HepG2 (cell line): ENCODE results near the gene CTF1. TPM values are rescaled to one million over a fixed set of nuclear protein-coding genes. Genes with fewer than 3 reads are reported as not detected.

Source experiments
- ARNT ChIP-seq: fragments of 450-650 bp; IDR thresholded peaks from 2 replicates; pipeline ENCODE4 v1.6.1; 2017
- GATAD1 ChIP-seq: IDR thresholded peaks from 2 replicates; pipeline ENCODE4 v1.6.1; 2016; ENCODE audit warnings: missing genetic modification reagents, missing compliant biosample characterization
- IKZF1 ChIP-seq: fragments of 450-650 bp; IDR thresholded peaks from 2 replicates; pipeline ENCODE4 v1.7.1; 2016
- IKZF4 ChIP-seq: sonication (generic); formaldehyde crosslinking; IDR thresholded peaks from 2 replicates; pipeline ENCODE4 v1.5.1; 2020; ENCODE audit warnings: borderline replicate concordance, mild to moderate bottlenecking, low read depth, missing genetic modification reagents; ENCODE audit errors: not compliant biosample characterization
- ISL2 ChIP-seq: sonication (generic); formaldehyde crosslinking; IDR thresholded peaks from 2 replicates; pipeline ENCODE4 v1.5.0; 2020; ENCODE audit warnings: missing genetic modification reagents
- LBX2 ChIP-seq: sonication (generic); formaldehyde crosslinking; IDR thresholded peaks from 2 replicates; pipeline ENCODE4 v1.5.0; 2020; ENCODE audit warnings: missing genetic modification reagents, mild to moderate bottlenecking, borderline replicate concordance
- MIER3 ChIP-seq: IDR thresholded peaks from 2 replicates; pipeline ENCODE4 v1.6.1; 2016; ENCODE audit warnings: missing compliant biosample characterization, borderline replicate concordance
- NFYB ChIP-seq: sonication (generic); formaldehyde crosslinking; IDR thresholded peaks from 2 replicates; pipeline ENCODE4 v1.4.0; 2020; ENCODE audit warnings: missing genetic modification reagents
- NFYC ChIP-seq: IDR thresholded peaks from 2 replicates; pipeline ENCODE4 v1.6.1; 2016; ENCODE audit warnings: missing genetic modification reagents, missing compliant biosample characterization
- NR1H2 ChIP-seq: sonication (generic); formaldehyde crosslinking; IDR thresholded peaks from 2 replicates; pipeline ENCODE4 v1.8.1; 2022; ENCODE audit warnings: low read depth, missing genetic modification reagents, borderline replicate concordance
- NR3C1 ChIP-seq: sonication (generic); formaldehyde crosslinking; IDR thresholded peaks from 2 replicates; pipeline ENCODE4 v1.4.0; 2020; ENCODE audit warnings: missing genetic modification reagents
- PATZ1 ChIP-seq: sonication (generic); formaldehyde crosslinking; IDR thresholded peaks from 2 replicates; pipeline ENCODE4 v1.4.0; 2020; ENCODE audit warnings: missing genetic modification reagents
- SNAI1 ChIP-seq: sonication (generic); formaldehyde crosslinking; IDR thresholded peaks from 2 replicates; pipeline ENCODE4 v1.5.0; 2020; ENCODE audit warnings: mild to moderate bottlenecking, missing genetic modification reagents, borderline replicate concordance
- SOX13 ChIP-seq, 3 experiments: fragments of 450-650 bp in 1 of 3; sonication (generic) in 1 of 3; formaldehyde crosslinking in 1 of 3; IDR thresholded peaks in 2 of 3; conservative IDR thresholded peaks in 1 of 3; 2 replicates each; pipeline versions ENCODE4 v1.5.0 to v1.6.1; 2016 to 2020; ENCODE audit warnings: antibody characterized with exemption in 1 of 3, mild to moderate bottlenecking in 1 of 3, missing compliant biosample characterization in 1 of 3, missing genetic modification reagents in 1 of 3, moderate library complexity in 1 of 3
- TBP ChIP-seq: sonication (generic); formaldehyde crosslinking; IDR thresholded peaks from 2 replicates; pipeline ENCODE4 v1.5.0; 2020; ENCODE audit warnings: missing genetic modification reagents
- XRCC5 ChIP-seq: fragments of 200-400 bp; formaldehyde crosslinking; optimal IDR thresholded peaks from 2 replicates; pipeline ENCODE3; 2017; ENCODE audit warnings: mild to moderate bottlenecking, low read length
- YEATS4 ChIP-seq: sonication (generic); formaldehyde crosslinking; IDR thresholded peaks from 2 replicates; pipeline ENCODE4 v1.4.0; 2020; ENCODE audit warnings: missing genetic modification reagents, borderline replicate concordance
- ZBTB44 ChIP-seq: sonication (generic); formaldehyde crosslinking; IDR thresholded peaks from 2 replicates; pipeline ENCODE4 v1.4.0; 2020; ENCODE audit warnings: missing genetic modification reagents
- ZNF234 ChIP-seq: sonication (generic); formaldehyde crosslinking; conservative IDR thresholded peaks from 2 replicates; pipeline ENCODE4 v1.5.1; 2020; ENCODE audit warnings: mild to moderate bottlenecking, missing genetic modification reagents
- ZNF263 ChIP-seq: sonication (generic); formaldehyde crosslinking; IDR thresholded peaks from 2 replicates; pipeline ENCODE4 v1.4.0; 2020; ENCODE audit warnings: missing genetic modification reagents
- ZNF383 ChIP-seq: sonication (generic); formaldehyde crosslinking; IDR thresholded peaks from 2 replicates; pipeline ENCODE4 v1.4.0; 2020; ENCODE audit warnings: missing genetic modification reagents, mild to moderate bottlenecking, borderline replicate concordance
- ZNF446 ChIP-seq: sonication (generic); formaldehyde crosslinking; IDR thresholded peaks from 2 replicates; pipeline ENCODE4 v1.5.0; 2020; ENCODE audit warnings: mild to moderate bottlenecking, missing genetic modification reagents
- ZNF788 ChIP-seq: sonication (generic); formaldehyde crosslinking; IDR thresholded peaks from 2 replicates; pipeline ENCODE4 v1.5.0; 2020; ENCODE audit warnings: mild to moderate bottlenecking, missing genetic modification reagents, borderline replicate concordance
- polyA plus RNA-seq, 8 experiments: library from polyadenylated mRNA; depleted of rRNA in 3 of 8; stranded (reverse) in 7 of 8; unstranded in 1 of 8; fragments of >200 nt; fragmentation: Illumina TruSeq in 4 of 8; extraction: Trizol in 4 of 8; gene quantifications; 2 replicates each; pipeline versions ENCODE4 v1.2.1 to v1.2.3, GENCODE V29; 2011 to 2016; ENCODE audit warnings: low read depth in 4 of 8, missing spikeins in 1 of 8, mixed read lengths in 1 of 8; ENCODE audit not compliant: insufficient read depth in 1 of 8
- total RNA-seq, 5 experiments: library from RNA; depleted of rRNA; stranded (reverse); fragments of >200 nt; fragmentation: Illumina TruSeq; extraction: Trizol; gene quantifications; 2 replicates each; pipeline ENCODE4 v1.2.3, GENCODE V29; 2016; ENCODE audit warnings: low read depth in 1 of 5
- TF ChIP-seq, protein P1 (sequence below): sonication (generic); formaldehyde crosslinking; IDR thresholded peaks from 2 replicates; pipeline ENCODE4 v1.4.0; 2020; ENCODE audit warnings: missing genetic modification reagents, borderline replicate concordance

CTF1 gene
- total and polyA plus RNA-seq, 2 of the 13 experiments (the other 11 are each of a cell fraction or from before 2014, with no cell fraction given): 0.13 to 1.8 TPM

- TF ChIP-seq YEATS4 (no peak; the same call in 1 of the 2 replicates), ZNF788 (CRISPR knock-in tag) (no peak; the same call in 1 of the 2 replicates), ARNT (no peak), TBP (CRISPR knock-in tag) (no peak), XRCC5 (peak; percentile 96), ISL2 (no peak; the same call in 1 of the 2 replicates), SOX13 (IDR thresholded peaks at IDR 0.05) (no peak), SOX13 (CRISPR knock-in tag; conservative IDR thresholded peaks at IDR 0.05 in 1 of 2, IDR thresholded peaks at IDR 0.05 in 1 of 2) (peak in 1 of 2 experiments; percentile 36; a peak in 2 of 4 replicates), SNAI1 (CRISPR knock-in tag) (no peak), PATZ1 (CRISPR knock-in tag) (peak; percentile 85), NFYC (CRISPR knock-in tag) (no peak; the same call in 1 of the 2 replicates), NR1H2 (no peak), IKZF1 (no peak), ZNF234 (CRISPR knock-in tag) (peak; percentile 83; the same call in 1 of the 2 replicates), ZNF446 (CRISPR knock-in tag) (no peak), ZBTB44 (CRISPR knock-in tag) (no peak), IKZF4 (CRISPR knock-in tag) (peak; percentile 48), ZNF263 (CRISPR knock-in tag) (peak; percentile 92), MIER3 (CRISPR knock-in tag) (no peak; the same call in 1 of the 2 replicates), GATAD1 (no peak), LBX2 (CRISPR knock-in tag) (no peak), ZNF383 (peak; percentile 97), NR3C1 (CRISPR knock-in tag) (no peak), NFYB (CRISPR knock-in tag) (no peak)
- TF ChIP-seq, protein P1, sequence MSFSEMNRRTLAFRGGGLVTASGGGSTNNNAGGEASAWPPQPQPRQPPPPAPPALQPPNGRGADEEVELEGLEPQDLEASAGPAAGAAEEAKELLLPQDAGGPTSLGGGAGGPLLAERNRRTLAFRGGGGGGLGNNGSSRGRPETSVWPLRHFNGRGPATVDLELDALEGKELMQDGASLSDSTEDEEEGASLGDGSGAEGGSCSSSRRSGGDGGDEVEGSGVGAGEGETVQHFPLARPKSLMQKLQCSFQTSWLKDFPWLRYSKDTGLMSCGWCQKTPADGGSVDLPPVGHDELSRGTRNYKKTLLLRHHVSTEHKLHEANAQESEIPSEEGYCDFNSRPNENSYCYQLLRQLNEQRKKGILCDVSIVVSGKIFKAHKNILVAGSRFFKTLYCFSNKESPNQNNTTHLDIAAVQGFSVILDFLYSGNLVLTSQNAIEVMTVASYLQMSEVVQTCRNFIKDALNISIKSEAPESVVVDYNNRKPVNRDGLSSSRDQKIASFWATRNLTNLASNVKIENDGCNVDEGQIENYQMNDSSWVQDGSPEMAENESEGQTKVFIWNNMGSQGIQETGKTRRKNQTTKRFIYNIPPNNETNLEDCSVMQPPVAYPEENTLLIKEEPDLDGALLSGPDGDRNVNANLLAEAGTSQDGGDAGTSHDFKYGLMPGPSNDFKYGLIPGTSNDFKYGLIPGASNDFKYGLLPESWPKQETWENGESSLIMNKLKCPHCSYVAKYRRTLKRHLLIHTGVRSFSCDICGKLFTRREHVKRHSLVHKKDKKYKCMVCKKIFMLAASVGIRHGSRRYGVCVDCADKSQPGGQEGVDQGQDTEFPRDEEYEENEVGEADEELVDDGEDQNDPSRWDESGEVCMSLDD (CRISPR knock-in tag): no peak
These were observed 25.5 kb downstream of the CTF1 start (continued) for GRCh38 chr16:30921748-30922419.
